RCC 7860 (cell line): ENCODE data around the gene LRBA.
A peak's percentile ranks its signal among the peaks of the same experiment; 100 is the strongest.

ENCODE experiments used
- DNase-seq: peaks from one replicate; pipeline ENCODE4 v3.0.0-alpha.2; 2015; ENCODE audit warnings: low spot score
- FAIRE-seq: peaks from 2 replicates; lab custom pipeline; 2012; peaks lifted over from hg19 to GRCh38; lab: Jason Lieb, UNC

Gene LRBA

GRCh38 chr4:150890246-150890645, 124.8 kb downstream of the LRBA start:
- FAIRE-seq, result no peak
- no peak for DNase-seq

- DNase-seq (no peak), FAIRE-seq (no peak)
Measured at GRCh38 chr4:150889306-150889705, 125.8 kb downstream of the LRBA start.

GRCh38 chr4:150888625-150889024, 126.5 kb downstream of the LRBA start:
- FAIRE-seq, result no peak
- no peak for DNase-seq

GRCh38 chr4:150888217-150888616, 126.9 kb downstream of the LRBA start:
- DNase-seq (no peak), FAIRE-seq (no peak)

- no peak for DNase-seq
- FAIRE-seq, result no peak
Measured at GRCh38 chr4:150886597-150886996, 128.5 kb downstream of the LRBA start.

GRCh38 chr4:150884625-150885024, 130.5 kb downstream of the LRBA start:
- DNase-seq (no peak), FAIRE-seq (no peak)

- FAIRE-seq (no peak), DNase-seq (no peak)
Measured at GRCh38 chr4:150875367-150875766, 139.7 kb downstream of the LRBA start.

GRCh38 chr4:150874338-150875226, 140.5 kb downstream of the LRBA start:
- peak; percentile 5 for DNase-seq
- FAIRE-seq, result no peak

- FAIRE-seq, result peak; percentile 81
Measured at GRCh38 chr4:150867148-150867547, 147.9 kb downstream of the LRBA start.

GRCh38 chr4:150863456-150863855, 151.6 kb downstream of the LRBA start:
- DNase-seq, result no peak
- no peak for FAIRE-seq

More at GRCh38 chr4:150867148-150867547, 147.9 kb downstream of the LRBA start:
- DNase-seq, result peak; percentile 46

- no peak for FAIRE-seq
Measured at GRCh38 chr4:150862829-150863228, 152.3 kb downstream of the LRBA start.

GRCh38 chr4:150859453-150859852, 155.6 kb downstream of the LRBA start:
- no peak for FAIRE-seq
- no peak for DNase-seq

More at GRCh38 chr4:150862829-150863228, 152.3 kb downstream of the LRBA start:
- no peak for DNase-seq

- FAIRE-seq (no peak), DNase-seq (no peak)
Measured at GRCh38 chr4:150855981-150856510, 159.0 kb downstream of the LRBA start.

GRCh38 chr4:150854600-150854999, 160.5 kb downstream of the LRBA start:
- FAIRE-seq, result no peak

GRCh38 chr4:150853882-150854281, 161.2 kb downstream of the LRBA start:
- no peak for FAIRE-seq
- no peak for DNase-seq

More at GRCh38 chr4:150854600-150854999, 160.5 kb downstream of the LRBA start:
- no peak for DNase-seq

GRCh38 chr4:150852216-150852615, 162.9 kb downstream of the LRBA start:
- no peak for FAIRE-seq
- DNase-seq, result no peak

- FAIRE-seq, result no peak
Measured at GRCh38 chr4:150849016-150849415, 166.1 kb downstream of the LRBA start.

GRCh38 chr4:150828159-150828558, 186.9 kb downstream of the LRBA start:
- no peak for FAIRE-seq
- no peak for DNase-seq

More at GRCh38 chr4:150849016-150849415, 166.1 kb downstream of the LRBA start:
- DNase-seq, result peak; percentile 29

GRCh38 chr4:150827226-150827625, 187.9 kb downstream of the LRBA start:
- DNase-seq, result no peak
- FAIRE-seq, result no peak

GRCh38 chr4:150826306-150826705, 188.8 kb downstream of the LRBA start:
- FAIRE-seq (no peak), DNase-seq (no peak)

- FAIRE-seq, result no peak
- no peak for DNase-seq
Measured at GRCh38 chr4:150822407-150822806, 192.7 kb downstream of the LRBA start.

GRCh38 chr4:150821641-150822040, 193.4 kb downstream of the LRBA start:
- FAIRE-seq (no peak), DNase-seq (no peak)
